K562 (cell line): ENCODE data around the gene SNX25. TPM values are rescaled to one million over a fixed set of nuclear protein-coding genes. Genes with fewer than 3 reads are reported as not detected.

Experiments used
- ATAC-seq: fragments of 200-7000 bp; cut with Tn5 transposase; 3 replicates; pipeline ENCODE4 v1.9.1; 2020; ENCODE audit warnings: moderate library complexity
- BruUV-seq: library from RNA; stranded (reverse); fragments of 400-500 nt; replicated peaks from 2 replicates; lab custom pipeline; 2021; lab: Mats Ljungman, UMichigan
- CTCF ChIA-PET: fragments of 300-600 bp; formaldehyde crosslinking; extraction: SDS; loops from one replicate; lab custom pipeline; 2021; ENCODE audit warnings: low intra/inter-chr PET ratio; lab: Yijun Ruan, JAX
- POLR2A ChIA-PET: fragments of 300-600, 350-650 bp; sonication (Branson Sonifier 250); formaldehyde crosslinking; extraction: SDS; loops from one replicate; lab custom pipeline; 2021; ENCODE audit warnings: antibody characterized with exemption, inconsistent platforms; lab: Yijun Ruan, JAX
- DNase-seq, 4 experiments: peaks; one replicate each; pipeline versions ENCODE4 v3.0.0 to v3.0.0-alpha.2; 2011 to 2018; ENCODE audit warnings: low spot score in 3 of 4, mixed read lengths in 3 of 4; ENCODE audit errors: extremely low read depth in 1 of 4
- FAIRE-seq: peaks from 2 replicates; lab custom pipeline; 2011; peaks lifted over from hg19 to GRCh38; lab: Jason Lieb, UNC
- H2AFZ ChIP-seq: 2 replicates; pipeline ENCODE4 v1.6.0; 2011; ENCODE audit warnings: low read depth, low read length, control low read depth, inconsistent platforms
- H3K27ac ChIP-seq: fragments of 200-600 bp; 3 replicates; pipeline ENCODE4 v1.8.0; 2011; ENCODE audit warnings: low read depth, mild to moderate bottlenecking, control low read depth, inconsistent platforms, low read length, moderate library complexity, mixed read lengths; ENCODE audit errors: extremely low read depth
- H3K27me3 ChIP-seq, 2 experiments: fragments of 300-600 bp in 1 of 2; 2 replicates in 1 of 2; 3 replicates in 1 of 2; pipeline versions ENCODE4 v1.6.0 to v1.8.0; 2011; ENCODE audit warnings: inconsistent platforms in 2 of 2, low read length in 2 of 2, mild to moderate bottlenecking in 1 of 2, mixed read lengths in 1 of 2, moderate library complexity in 1 of 2; ENCODE audit not compliant: control insufficient read depth in 2 of 2, insufficient read depth in 2 of 2
- H3K36me3 ChIP-seq: fragments of 300-600 bp; 3 replicates; pipeline ENCODE4 v1.8.0; 2011; ENCODE audit warnings: mild to moderate bottlenecking, low read length, inconsistent platforms; ENCODE audit not compliant: control insufficient read depth, insufficient read depth
- H3K4me1 ChIP-seq, 2 experiments: fragments of 200-600 bp in 1 of 2; replicated peaks in 1 of 2; 2 replicates in 1 of 2; 3 replicates in 1 of 2; pipeline versions ENCODE4 v1.5.1 to v1.8.0; 2011; ENCODE audit warnings: inconsistent platforms in 2 of 2, low read length in 2 of 2, mild to moderate bottlenecking in 1 of 2, mixed read lengths in 1 of 2, moderate library complexity in 1 of 2; ENCODE audit not compliant: control insufficient read depth in 2 of 2, insufficient read depth in 2 of 2
- H3K4me2 ChIP-seq: 2 replicates; pipeline ENCODE4 v1.6.1; 2011; ENCODE audit warnings: low read length, control low read depth, inconsistent platforms, mixed read lengths; ENCODE audit not compliant: insufficient read depth
- H3K4me3 ChIP-seq: fragments of 200-600 bp; sonication (generic), shearing (Covaris generic); 2 replicates; pipeline ENCODE4 v1.5.1; 2016; ENCODE audit warnings: control low read depth, inconsistent platforms
- H3K79me2 ChIP-seq: fragments of 200-600 bp; 3 replicates; pipeline ENCODE4 v1.8.0; 2011; ENCODE audit warnings: low read length, inconsistent platforms; ENCODE audit not compliant: control insufficient read depth, insufficient read depth
- H3K9ac ChIP-seq, 2 experiments: 2 replicates each; pipeline versions ENCODE4 v1.6.0 to v1.6.1; 2011; ENCODE audit warnings: low read depth in 2 of 2, low read length in 2 of 2, control low read depth in 1 of 2, inconsistent platforms in 1 of 2, mild to moderate bottlenecking in 1 of 2, mixed read lengths in 1 of 2; ENCODE audit not compliant: insufficient read depth in 1 of 2
- H3K9me1 ChIP-seq: one replicate; pipeline ENCODE4 v1.6.0; 2011; ENCODE audit warnings: inconsistent platforms, mild to moderate bottlenecking, low read length, moderate library complexity; ENCODE audit not compliant: control insufficient read depth, insufficient read depth
- H3K9me3 ChIP-seq: replicated peaks from 2 replicates; pipeline ENCODE4 v1.5.1; 2011; ENCODE audit warnings: low read depth, low read length, inconsistent platforms; ENCODE audit not compliant: control insufficient read depth, insufficient read depth
- H4K20me1 ChIP-seq: replicated peaks from 2 replicates; pipeline ENCODE4 v1.6.1; 2011; ENCODE audit warnings: low read length, inconsistent platforms, mixed read lengths; ENCODE audit not compliant: control insufficient read depth, insufficient read depth
- BCL6 ChIP-seq: fragments of 250-450 bp; sonication (Bioruptor Pico); IDR thresholded peaks from 2 replicates; pipeline ENCODE4 v1.4.0; 2020
- CBFA2T2 ChIP-seq: fragments of 450-650 bp; conservative IDR thresholded peaks from 2 replicates; pipeline ENCODE4 v1.6.1; 2017; ENCODE audit warnings: mild to moderate bottlenecking
- GABPA ChIP-seq: fragments of 200-800 bp; sonication (Bioruptor generic); conservative IDR thresholded peaks from 2 replicates; pipeline ENCODE4 v1.6.1; 2016; ENCODE audit warnings: low read depth, missing genetic modification characterization, missing compliant biosample characterization
- KAT7 ChIP-seq: sonication (generic); formaldehyde crosslinking; IDR thresholded peaks from 2 replicates; pipeline ENCODE4 v1.8.0; 2022; ENCODE audit warnings: missing genetic modification reagents, mild to moderate bottlenecking, borderline replicate concordance
- KDM4B ChIP-seq, 2 experiments: fragments of 450-650 bp in 1 of 2; sonication (generic) in 1 of 2; IDR thresholded peaks; 2 replicates each; pipeline ENCODE4 v1.6.1; 2016 to 2017; ENCODE audit warnings: borderline replicate concordance in 2 of 2, antibody characterized with exemption in 1 of 2, low read depth in 1 of 2, mild to moderate bottlenecking in 1 of 2
- POLR2H ChIP-seq: IDR thresholded peaks from 2 replicates; pipeline ENCODE4 v1.6.1; 2016; ENCODE audit warnings: missing genetic modification characterization, low read depth, mild to moderate bottlenecking, control low read depth, missing compliant biosample characterization, moderate library complexity
- TCF7L2 ChIP-seq: fragments of 150-350 bp; IDR thresholded peaks from 2 replicates; pipeline ENCODE4 v1.6.1; 2016; ENCODE audit warnings: low read depth, mild to moderate bottlenecking, low read length, moderate library complexity
- ZNF584 ChIP-seq: fragments of 200-800 bp; sonication (Bioruptor generic); IDR thresholded peaks from 2 replicates; pipeline ENCODE4 v1.6.1; 2016; ENCODE audit warnings: low read depth, mild to moderate bottlenecking, missing genetic modification characterization, missing compliant biosample characterization
- WGBS: fragments of 100-300 bp; shearing (Covaris generic); methylation state at CpG from one replicate; pipeline ENCODE4 v1.1.6; 2016; ENCODE audit warnings: low coverage, mixed read lengths; ENCODE audit not compliant: insufficient coverage; ENCODE audit errors: missing lambda C conversion rate; 5-methylcytosine and 5-hydroxymethylcytosine counted together
- in situ Hi-C: fragments of 300-500 bp; cut with MboI; formaldehyde crosslinking; loops from 4 replicates; pipeline ENCODE4 v1.15.0; 2018; ENCODE audit warnings: inconsistent platforms, mixed read lengths
- intact Hi-C: fragments of 100-400 bp; cut with micrococcal nuclease; formaldehyde crosslinking; loops from 2 replicates; pipeline ENCODE4 v1.14.2; 2022
- polyA plus RNA-seq, 8 experiments: library from polyadenylated mRNA; depleted of rRNA in 4 of 8; stranded (reverse) in 5 of 8; unstranded in 3 of 8; fragments of >200 nt; fragmentation: Nextera tagmentation in 2 of 8; fragmentation: Illumina TruSeq in 1 of 8; extraction: Ambion mirVana in 2 of 8; extraction: Trizol in 1 of 8; gene quantifications; 2 replicates each; pipeline versions ENCODE4 v1.2.1 to v1.2.3, GENCODE V29; 2011 to 2014; ENCODE audit warnings: inconsistent platforms in 1 of 8, missing spikeins in 1 of 8
- total RNA-seq, 7 experiments: library from RNA; depleted of rRNA in 6 of 7; stranded (reverse); fragments of >200 nt in 6 of 7; fragmentation: Illumina TruSeq in 2 of 7; extraction: Trizol in 2 of 7; gene quantifications; 2 replicates each; pipeline versions ENCODE4 v1.2.1 to v1.2.3, GENCODE V29; 2011 to 2021; ENCODE audit warnings: low replicate concordance in 1 of 7

Gene SNX25
- total and polyA plus RNA-seq, 9 of the 15 experiments (the other 6 are each of a cell fraction or from before 2014, with no cell fraction given) = 2.5 to 23.4 (median 13.3) TPM

DNA sequence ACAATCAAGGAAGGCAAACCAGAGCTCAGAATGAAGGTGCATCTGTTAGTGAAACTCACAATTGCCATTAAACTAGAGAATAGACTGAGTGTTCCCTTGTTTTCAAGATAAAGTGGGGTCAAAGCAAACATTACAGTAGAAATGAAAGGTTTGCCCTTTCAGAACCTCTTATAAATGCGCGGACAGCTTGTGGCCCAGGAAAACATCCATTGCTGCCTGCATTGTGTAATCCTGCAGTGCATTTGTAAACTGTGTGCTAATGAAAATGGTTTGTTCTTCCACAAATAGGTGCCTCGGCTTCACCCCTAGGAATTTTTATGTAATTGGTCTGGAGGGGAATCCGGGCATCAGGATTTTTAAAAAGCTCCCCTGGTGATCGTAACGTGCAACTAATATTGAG lies 62.8 kb downstream of the SNX25 start:
- intact Hi-C loops (no loop called here), in situ Hi-C loops (no loop called here)
- DNase-seq (no peak), ATAC-seq (no peak), FAIRE-seq (no peak)
- no peaks in the 10 kb centered on the region for H3K9me1 ChIP-seq
- POLR2A ChIA-PET = no interaction called here
- CTCF ChIA-PET = no interaction called here
- no peaks in the 10 kb centered on the region for H3K27me3 ChIP-seq
- H4K20me1 ChIP-seq = no peaks in the 10 kb centered on the region
- no peak overlapping the region for H3K4me2 ChIP-seq
- H3K27ac ChIP-seq = no peak overlapping the region
- no peak overlapping the region for H2AFZ ChIP-seq
- H3K9me3 ChIP-seq = no peaks in the 10 kb centered on the region
- no peaks in the 10 kb centered on the region for H3K79me2 ChIP-seq
- no TSS peak for BruUV-seq
- peaks cover 5% of the 10 kb centered on the region; the same call in 1 of the 3 replicates for H3K36me3 ChIP-seq
- 85% methylated on average over 6 of the region's 6 CpGs for WGBS
- H3K4me1 ChIP-seq = no peaks in the 10 kb centered on the region
- H3K9ac ChIP-seq = no peak overlapping the region
- no peak overlapping the region for H3K4me3 ChIP-seq
- TF ChIP-seq CBFA2T2 = no peak
- TF ChIP-seq TCF7L2 = no peak
- no peak for TF ChIP-seq KDM4B (IDR thresholded peaks at IDR 0.05; ENCODE audit: borderline replicate concordance in 2 of 2, low read depth in 1 of 2)
- no peak for TF ChIP-seq KAT7
- TF ChIP-seq ZNF584 (CRISPR knock-in tag) = no peak
- TF ChIP-seq BCL6 (CRISPR knock-in tag) = no peak
- no peak for TF ChIP-seq POLR2H (tag)
- TF ChIP-seq GABPA (tag) = no peak
